ENCODE data around the gene ZFYVE27. TPM values are rescaled to one million over a fixed set of nuclear protein-coding genes. Genes with fewer than 3 reads are reported as not detected.

ZFYVE27 gene
- polyA plus RNA-seq, 1 donor from 2014 or later = 35.4 TPM

DNA sequence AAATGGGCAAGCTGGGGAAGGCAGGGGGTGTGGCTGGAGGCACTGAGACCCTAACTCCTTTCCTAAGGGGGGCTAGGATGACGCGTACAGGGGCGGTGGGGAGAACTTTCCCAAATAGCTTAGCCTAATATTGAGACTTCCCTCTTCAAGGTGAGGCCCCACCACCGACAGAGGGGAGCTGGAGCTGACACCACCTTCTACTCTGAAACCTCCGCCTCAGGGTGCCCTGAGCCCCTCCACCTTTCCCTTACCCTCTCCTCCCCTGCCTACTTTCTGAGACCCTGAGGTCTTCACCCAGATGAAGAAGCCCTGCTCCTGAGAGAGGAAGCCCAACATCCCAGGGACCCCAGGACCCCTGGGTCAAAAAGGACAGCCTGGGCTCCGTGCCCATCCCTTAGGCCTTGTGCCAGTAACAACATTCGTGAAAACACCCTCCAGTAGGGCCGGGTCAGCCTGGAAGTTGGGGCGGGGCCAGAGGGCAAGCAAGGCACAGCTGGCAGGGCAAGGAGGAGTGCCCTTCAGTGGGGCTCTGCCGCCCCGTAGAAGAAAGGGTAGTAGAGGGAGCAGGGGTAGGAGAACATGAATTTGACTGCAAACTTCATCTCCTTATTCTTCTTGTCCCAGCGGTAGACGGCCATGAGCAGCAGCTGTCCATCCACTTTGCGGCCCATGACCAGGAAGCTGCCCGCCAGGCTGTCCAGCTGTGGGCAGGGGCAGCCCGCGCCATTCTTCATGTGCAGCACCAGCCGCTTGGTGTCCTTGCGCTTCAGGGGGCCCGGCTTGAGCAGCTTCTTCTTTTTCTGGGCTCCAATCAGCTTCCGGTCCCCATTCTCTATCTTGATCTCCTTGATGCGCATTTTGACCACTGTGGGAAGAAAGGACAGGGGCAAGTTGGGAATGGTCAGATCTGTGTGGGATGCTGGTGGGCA, 30.3 kb downstream of the ZFYVE27 start:
- Mint-ChIP-seq H3K36me3 (peaks cover under 1% of the 10 kb centered on the region), H3K4me1 (peaks cover 6 to 17% (median 10%) of the 10 kb centered on the region in 3 donors), H3K9me3 (no peaks in the 10 kb centered on the region), H3K27me3 (peaks cover 25% of the 10 kb centered on the region), H3K4me3 (peak overlapping the region in 1 of 4 donors; percentile 65), H3K27ac (peak overlapping the region in 2 of 3 donors; percentile 1 to 76)

DNA sequence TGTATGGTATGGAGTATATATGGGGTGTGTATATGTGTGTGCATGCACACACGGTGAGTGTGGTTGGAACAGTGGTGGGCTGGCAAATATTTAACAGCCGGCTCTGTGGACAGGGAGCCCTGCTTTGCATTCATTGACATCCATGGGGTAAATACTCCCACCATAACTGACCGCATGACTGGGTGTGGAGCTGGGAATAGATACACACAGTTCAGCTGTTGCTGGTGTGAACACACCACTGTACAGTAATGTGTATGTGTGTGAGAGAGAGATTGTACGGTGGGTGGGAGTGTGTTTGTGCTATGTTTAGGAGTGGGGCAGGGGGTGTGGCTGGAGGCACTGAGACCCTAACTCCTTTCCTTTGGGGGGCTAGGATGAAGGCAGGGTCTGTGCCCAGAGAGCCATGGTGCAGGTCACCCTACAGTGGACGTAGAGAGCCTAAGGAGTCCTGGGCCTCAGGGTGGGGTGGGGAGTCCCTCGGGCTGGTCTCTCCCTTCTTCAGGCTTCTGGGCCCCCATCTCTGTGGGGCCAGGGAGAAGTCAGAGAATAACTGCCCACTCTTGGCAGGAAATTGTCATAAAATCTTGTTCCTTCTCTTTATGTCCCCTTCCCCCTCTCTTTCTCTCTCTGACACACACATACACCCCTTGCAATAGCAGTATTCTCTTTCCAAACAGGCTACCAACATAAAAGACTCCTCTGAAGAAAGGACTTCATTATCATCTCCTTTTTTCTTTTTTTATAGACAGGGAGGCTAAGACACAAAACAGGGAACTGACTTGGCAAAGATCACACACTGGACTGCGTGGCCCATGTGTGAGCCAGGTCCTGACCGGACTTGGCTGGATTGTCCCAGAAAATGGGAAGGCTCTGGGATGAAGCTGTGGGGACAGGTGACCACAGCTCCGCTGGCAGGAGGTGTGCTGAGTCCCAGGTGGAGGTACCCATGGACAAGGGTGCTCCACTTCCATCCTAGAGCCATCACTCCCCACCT, 31.7 kb downstream of the ZFYVE27 start:
- Mint-ChIP-seq H3K36me3 (peaks cover 4% of the 10 kb centered on the region), H3K27ac (peak overlapping the region in 1 of 3 donors; percentile 76), H3K9me3 (no peaks in the 10 kb centered on the region), H3K4me1 (peaks cover 6 to 21% (median 11%) of the 10 kb centered on the region in 3 donors), H3K4me3 (no peak overlapping the region), H3K27me3 (peaks cover 31% of the 10 kb centered on the region)

DNA sequence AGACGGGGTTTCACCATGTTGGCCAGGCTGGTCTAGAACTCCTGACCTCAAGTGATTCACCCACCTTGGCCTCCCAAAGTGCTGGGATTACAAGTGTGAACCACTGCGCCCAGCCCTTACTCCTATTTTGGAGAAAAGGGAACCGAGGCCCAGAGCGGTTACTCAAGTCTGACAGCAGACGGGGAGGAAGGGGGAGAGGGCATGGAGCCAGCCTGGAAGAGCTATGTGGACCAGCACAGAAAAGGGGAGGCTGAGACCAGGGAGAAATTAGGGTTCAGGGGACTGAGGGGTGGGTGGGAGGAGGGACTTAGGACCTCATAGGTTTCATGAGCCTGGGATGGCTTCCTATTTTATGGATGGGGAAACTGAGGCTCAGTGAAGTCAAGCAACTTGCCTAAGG, 33.3 kb downstream of the ZFYVE27 start:
- Mint-ChIP-seq H3K36me3 (peaks cover 4% of the 10 kb centered on the region), H3K9me3 (no peaks in the 10 kb centered on the region), H3K4me1 (peaks cover 0 to 13% (median 7%) of the 10 kb centered on the region in 3 donors), H3K4me3 (no peak overlapping the region), H3K27ac (no peak overlapping the region), H3K27me3 (peaks cover 35% of the 10 kb centered on the region)

DNA sequence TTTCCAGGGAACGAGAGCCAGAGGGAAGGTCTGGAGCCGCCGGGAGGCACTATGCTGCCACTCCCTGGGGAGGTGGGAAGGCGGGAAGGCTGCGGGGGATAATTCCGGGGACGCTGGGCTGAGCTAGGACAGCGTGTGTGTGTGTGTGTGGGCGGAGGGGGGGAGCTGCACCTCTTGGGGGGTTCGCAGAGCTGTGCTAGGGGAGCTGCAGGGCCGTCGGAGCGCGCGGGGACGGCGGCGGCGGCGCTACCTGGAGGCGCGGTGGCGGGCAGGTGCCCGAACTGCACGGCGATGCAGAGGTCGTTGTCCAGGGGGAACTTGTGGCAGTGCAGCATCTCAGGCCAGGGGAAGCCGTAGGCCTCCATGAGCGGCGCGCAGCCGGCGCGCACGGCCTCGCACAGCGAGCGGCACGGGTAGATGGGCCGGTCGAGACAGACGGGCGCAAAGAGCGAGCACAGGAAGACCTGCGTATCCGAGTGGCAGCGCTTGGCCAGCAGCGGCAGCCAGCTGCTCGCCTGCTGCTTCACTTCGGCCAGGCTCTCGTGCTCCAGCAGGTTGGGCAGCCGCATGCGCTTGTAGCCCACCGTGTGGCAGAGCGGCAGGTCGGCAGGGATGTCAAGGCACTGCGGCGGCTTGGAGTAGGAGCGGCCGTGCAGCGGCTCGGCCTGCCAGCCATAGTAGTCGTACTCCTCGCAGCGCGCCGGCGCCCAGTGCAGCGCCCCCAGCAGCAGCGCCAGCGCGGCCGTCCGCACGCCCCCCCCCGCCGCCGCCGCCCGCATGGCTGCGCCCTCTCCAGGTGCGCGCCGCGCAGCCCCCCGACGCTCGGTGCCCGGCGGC, 34.3 kb downstream of the ZFYVE27 start:
- Mint-ChIP-seq H3K9me3 (no peaks in the 10 kb centered on the region), H3K27me3 (peaks cover 35% of the 10 kb centered on the region), H3K4me1 (peaks cover 0 to 13% (median 7%) of the 10 kb centered on the region in 3 donors), H3K36me3 (peaks cover 4% of the 10 kb centered on the region), H3K4me3 (peak overlapping the region in 1 of 4 donors; percentile 38), H3K27ac (no peak overlapping the region)

DNA sequence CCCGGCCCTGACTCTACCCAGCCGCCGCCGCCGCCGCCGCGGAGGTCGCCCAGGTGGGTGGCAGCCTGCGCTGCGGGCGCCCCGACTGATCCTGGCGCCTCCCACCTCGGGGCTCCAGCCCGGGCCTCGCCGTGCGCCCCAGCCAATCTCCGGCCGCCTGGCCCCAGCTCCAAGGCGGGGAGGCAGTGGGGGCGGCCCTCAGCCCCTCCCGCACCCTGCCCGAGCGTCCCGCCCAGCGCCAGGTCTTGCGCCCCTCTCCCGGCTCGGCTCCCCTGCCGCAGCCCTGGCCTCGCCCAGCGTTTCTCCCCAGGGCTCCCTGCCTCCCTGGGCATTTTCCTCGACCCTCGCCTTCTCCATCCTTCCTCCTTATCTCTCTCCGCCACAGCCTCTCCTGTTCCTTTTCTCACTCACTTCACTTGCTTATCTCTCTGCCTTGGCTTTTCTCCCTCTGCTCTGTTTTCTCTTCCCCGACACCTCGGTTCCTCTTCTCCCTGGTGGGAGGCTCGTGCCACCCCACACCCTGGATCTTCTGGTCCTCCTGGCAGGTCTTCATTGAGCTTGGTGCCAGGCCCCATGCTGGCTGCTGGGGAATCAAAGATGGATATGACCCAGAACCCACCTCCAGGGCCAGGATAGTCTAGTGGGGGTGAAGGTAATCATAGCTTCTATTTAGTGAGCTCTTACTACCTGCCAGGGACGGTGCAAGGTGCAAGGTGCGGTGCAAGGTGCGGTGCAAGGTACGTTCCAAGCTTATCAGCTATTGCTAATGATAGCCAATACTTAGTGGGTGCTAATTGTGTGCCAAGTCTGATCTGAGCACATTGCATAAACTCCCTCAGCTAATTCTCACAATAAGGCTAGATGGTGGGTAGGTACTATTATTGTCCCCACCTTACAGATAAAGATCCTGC, 35.2 kb downstream of the ZFYVE27 start, which contains the start of gene SFRP5:
Gene SFRP5 (minus strand): TSS at position 87 of the 911 bp plus-strand sequence. CDS start 166 bp downstream, outside the sequence.
- Mint-ChIP-seq H3K4me1 (peaks cover 0 to 13% (median 7%) of the 10 kb centered on the region in 3 donors), H3K36me3 (peaks cover 4% of the 10 kb centered on the region), H3K9me3 (no peaks in the 10 kb centered on the region), H3K4me3 (peak within 1 kb of the TSS in 2 of 4 donors; percentile 60 to 67), H3K27me3 (peaks cover 35% of the 10 kb centered on the region), H3K27ac (no peak within 1 kb of the TSS)

DNA sequence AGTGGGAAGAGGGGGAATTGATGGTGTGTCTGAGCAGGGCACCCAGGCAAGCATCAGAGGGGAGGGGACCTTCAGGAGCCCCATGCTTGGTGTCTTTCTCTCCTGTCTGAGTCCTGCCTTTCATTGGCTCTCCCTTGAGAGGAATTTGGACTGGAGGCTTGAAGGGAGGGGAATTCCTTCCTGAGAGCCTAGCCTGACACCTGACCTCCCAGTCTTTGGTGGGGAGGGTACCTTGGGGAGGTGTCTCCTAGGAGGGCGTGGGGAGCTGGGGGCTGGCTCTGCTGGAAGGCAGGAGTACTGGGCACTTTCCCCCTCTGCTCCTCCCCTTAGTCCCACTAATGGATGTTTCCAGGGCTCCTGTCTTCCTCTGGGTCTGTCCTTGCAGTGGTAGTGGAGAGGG, 36.2 kb downstream of the ZFYVE27 start:
- Mint-ChIP-seq H3K4me3 (no peak overlapping the region), H3K4me1 (peaks cover 0 to 13% (median 7%) of the 10 kb centered on the region in 3 donors), H3K27ac (no peak overlapping the region), H3K36me3 (peaks cover 4% of the 10 kb centered on the region), H3K9me3 (no peaks in the 10 kb centered on the region), H3K27me3 (peaks cover 35% of the 10 kb centered on the region)

DNA sequence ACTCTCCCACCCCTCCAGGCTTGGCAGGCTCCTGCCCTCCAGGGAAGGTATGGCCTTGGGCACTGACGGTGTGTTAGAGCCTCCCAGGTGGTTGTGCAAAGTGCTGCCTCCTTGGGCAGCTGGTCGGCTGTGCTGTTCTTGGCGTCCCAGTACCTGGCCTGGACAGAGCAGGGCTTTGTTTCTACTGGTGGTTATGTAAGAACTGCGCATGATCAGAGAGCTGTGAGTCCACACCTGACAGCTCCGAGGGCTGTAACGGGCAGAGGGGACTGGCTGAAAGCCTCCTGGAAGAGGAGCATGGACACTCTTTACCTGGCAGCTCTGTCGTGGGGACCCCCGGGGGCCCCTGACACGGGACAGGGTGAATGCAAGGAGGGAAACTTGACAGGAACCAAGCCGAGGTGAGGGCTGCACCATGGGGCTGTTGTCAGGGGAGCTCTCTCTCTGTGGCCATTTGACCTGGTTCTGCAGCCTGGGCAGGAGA, 37.9 kb downstream of the ZFYVE27 start:
- Mint-ChIP-seq H3K4me1 (peaks cover 0 to 13% (median 5%) of the 10 kb centered on the region in 3 donors), H3K27ac (no peak overlapping the region), H3K36me3 (peaks cover 4% of the 10 kb centered on the region), H3K4me3 (no peak overlapping the region), H3K9me3 (no peaks in the 10 kb centered on the region), H3K27me3 (peaks cover 28% of the 10 kb centered on the region)

DNA sequence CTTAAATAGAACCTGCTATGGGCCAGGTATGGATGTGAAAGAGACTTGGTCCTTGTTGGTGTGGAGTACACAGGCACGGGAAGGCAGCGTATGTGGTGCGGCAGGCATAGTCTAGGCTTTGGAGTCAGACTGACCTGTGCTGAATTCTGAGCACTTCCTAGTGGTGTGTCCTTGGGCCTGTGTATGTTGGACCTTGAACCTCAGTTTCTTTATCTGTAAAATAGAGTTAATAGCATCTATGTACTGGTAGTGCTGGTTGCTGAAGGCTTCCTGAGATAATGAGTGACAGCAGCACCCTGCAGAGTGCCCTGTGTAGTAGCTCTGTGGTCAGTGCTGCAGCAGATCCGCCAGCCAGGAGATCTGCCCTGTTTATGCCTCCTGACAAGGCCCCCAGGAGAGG, 40.2 kb downstream of the ZFYVE27 start:
- no peak overlapping the region for H3K27ac Mint-ChIP-seq
- peaks cover 12% of the 10 kb centered on the region for H3K27me3 Mint-ChIP-seq
- peaks cover 5% of the 10 kb centered on the region for H3K36me3 Mint-ChIP-seq
- no peaks in the 10 kb centered on the region for H3K9me3 Mint-ChIP-seq
- H3K4me3 Mint-ChIP-seq = no peak overlapping the region
- peaks cover 0 to 6% (median 2%) of the 10 kb centered on the region in 3 donors for H3K4me1 Mint-ChIP-seq

DNA sequence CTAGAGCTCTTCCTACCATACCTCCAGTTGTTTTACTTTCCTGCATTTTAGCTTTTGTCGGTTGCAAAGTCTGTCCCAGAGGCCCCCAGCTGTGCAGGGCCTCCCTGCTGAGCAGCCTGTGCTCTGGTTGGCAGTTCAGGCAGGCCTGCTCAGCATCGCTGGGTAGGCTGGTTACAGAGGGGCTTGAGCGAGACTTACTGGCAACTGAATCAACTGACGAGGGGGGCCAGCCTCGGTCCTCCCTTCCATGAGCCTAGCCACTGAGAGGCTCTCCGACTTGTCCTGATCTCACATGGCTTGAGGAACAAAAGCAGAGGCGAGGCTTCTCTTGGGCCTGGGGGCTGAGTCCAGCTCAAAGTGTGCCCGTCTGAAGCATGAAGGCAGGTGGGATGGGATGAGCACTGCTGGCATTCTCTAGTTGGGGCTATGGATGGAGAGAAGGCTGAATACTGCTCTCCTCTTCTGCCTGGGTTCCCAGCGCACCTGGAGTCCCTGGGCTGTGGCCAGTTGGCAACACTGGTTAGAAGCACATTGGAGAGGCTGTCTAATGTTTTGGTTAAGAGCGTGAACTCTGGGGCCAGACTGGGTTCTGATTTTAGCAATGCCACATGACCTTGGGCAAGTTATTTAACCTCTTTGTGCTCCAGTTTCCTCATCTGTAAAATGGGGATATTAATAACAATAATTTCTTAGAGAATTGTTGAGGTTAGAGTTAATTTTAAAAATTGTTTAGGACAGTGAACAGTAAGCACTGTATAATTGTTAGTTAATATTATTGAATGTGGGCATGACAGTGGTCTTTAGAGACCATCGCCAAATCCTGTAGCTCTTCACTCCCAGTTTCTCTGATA, 41.7 kb downstream of the ZFYVE27 start:
- no peak overlapping the region for H3K4me3 Mint-ChIP-seq
- no peak overlapping the region for H3K27ac Mint-ChIP-seq
- H3K27me3 Mint-ChIP-seq = peaks cover 4% of the 10 kb centered on the region
- no peaks in the 10 kb centered on the region for H3K4me1 Mint-ChIP-seq
- no peaks in the 10 kb centered on the region for H3K9me3 Mint-ChIP-seq
- H3K36me3 Mint-ChIP-seq = peaks cover 2% of the 10 kb centered on the region

DNA sequence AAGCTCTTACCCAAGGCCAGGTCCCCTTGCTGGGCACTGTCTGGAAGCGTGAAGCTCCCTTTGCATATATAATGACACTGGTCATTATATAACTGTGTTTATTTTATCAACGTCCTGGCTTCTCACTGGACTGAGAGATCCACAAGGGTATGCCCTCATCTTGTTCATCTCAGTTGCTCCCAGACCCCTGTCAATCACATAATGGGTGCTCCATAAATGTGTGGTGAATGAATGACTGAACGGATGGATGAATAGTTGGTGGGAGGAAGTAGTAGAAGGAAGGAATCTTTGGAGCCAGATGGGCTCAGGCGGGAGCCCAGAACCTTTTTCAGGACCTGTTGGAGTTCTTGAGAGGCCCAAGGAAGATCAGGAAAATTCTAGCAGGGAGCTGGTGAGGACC, 42.6 kb downstream of the ZFYVE27 start:
- Mint-ChIP-seq H3K27ac (no peak overlapping the region), H3K4me3 (no peak overlapping the region)

DNA sequence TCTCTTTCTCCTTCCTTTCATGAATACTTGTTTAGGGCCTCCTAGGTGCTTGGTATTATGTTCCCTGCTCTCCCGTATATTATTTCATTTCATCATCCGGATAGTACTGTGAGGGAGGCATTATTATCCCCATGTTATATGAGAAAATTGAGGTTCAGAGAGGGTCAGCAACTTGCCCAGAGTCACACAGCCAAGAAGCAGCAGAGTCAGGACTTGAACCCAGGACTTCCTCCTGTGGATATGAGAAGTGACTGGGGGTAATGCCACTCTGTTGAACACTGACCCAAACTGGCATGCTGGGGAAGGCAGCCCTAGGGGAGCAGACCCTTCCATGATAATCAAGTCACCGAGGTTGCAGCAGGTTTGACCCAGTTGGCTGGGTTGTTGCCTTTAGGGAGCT, 43.0 kb downstream of the ZFYVE27 start:
- Mint-ChIP-seq H3K36me3 (peaks cover 2% of the 10 kb centered on the region), H3K4me3 (no peak overlapping the region), H3K27ac (no peak overlapping the region), H3K9me3 (no peaks in the 10 kb centered on the region), H3K4me1 (no peaks in the 10 kb centered on the region), H3K27me3 (no peaks in the 10 kb centered on the region)

More for the DNA sequence above, 42.6 kb downstream of the ZFYVE27 start:
- Mint-ChIP-seq H3K27me3 (no peaks in the 10 kb centered on the region), H3K36me3 (peaks cover 2% of the 10 kb centered on the region), H3K4me1 (no peaks in the 10 kb centered on the region), H3K9me3 (no peaks in the 10 kb centered on the region)

DNA sequence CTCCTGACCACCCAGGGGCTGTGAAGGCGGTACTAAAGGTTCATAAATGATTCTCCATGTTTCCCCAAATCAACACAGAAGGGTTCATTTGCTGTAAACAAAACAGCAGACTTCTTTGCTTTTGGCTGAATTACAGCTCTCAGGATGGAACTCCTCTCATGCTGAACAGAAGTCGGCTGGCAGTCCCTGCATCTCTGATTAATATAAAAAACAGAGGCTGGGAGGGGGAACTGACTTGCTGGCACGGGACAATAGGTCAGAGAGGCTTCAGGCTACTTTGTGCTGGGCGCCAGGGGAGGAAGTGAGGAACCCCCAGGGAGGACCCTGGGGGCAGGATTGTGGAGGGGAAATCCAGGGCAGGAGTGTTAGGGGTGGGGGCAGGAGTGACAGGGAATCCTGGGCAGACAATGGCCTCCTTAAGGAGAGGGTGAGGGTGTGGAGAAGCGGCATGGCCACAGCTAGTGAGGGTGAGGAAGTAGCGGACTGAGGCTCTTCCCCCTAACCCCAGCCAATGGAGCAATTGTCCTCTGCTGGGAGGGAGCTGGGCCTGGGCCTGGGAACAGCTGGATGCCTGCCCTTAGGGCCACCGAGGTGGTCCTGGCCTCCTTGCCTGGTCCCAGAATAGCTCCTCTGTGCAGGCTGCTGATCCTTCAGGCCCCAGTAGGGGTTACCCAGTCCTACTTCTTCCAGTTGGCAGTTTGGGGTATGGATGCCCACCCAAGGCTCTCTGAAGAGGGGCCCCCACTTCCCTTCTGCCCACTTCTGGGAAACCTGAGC, 44.1 kb downstream of the ZFYVE27 start:
- H3K36me3 Mint-ChIP-seq = peaks cover 2% of the 10 kb centered on the region
- no peak overlapping the region for H3K27ac Mint-ChIP-seq
- no peaks in the 10 kb centered on the region for H3K27me3 Mint-ChIP-seq
- no peaks in the 10 kb centered on the region for H3K4me1 Mint-ChIP-seq
- no peak overlapping the region for H3K4me3 Mint-ChIP-seq
- H3K9me3 Mint-ChIP-seq = no peaks in the 10 kb centered on the region

Measured in IgD-negative memory B cell (primary cell).